Measurements from ENCODE around the gene MACROH2A1.

MACROH2A1 gene

GRCh38 chr5:135396459-135397055 is 2.5 kb downstream of the MACROH2A1 start:
- no peaks in the 10 kb centered on the region for H4K20me1 ChIP-seq (ENCODE audit: insufficient read depth, low read length)
- H2AFZ ChIP-seq (ENCODE audit: low read length): no peak overlapping the region
- H3K79me2 ChIP-seq (ENCODE audit: insufficient read depth, low read length): peaks cover 72% of the 10 kb centered on the region
- peaks cover 24% of the 10 kb centered on the region; the same call in 1 of the 2 replicates for H3K36me3 ChIP-seq (ENCODE audit: insufficient read depth, low read length)
- H3K4me1 ChIP-seq (ENCODE audit: insufficient read depth, low read length, severe bottlenecking): peaks cover 42% of the 10 kb centered on the region
- H3K9me2 ChIP-seq (ENCODE audit: low read depth, low read length): no peaks in the 10 kb centered on the region
- peak overlapping the region; percentile 95; the same call in 1 of the 2 replicates for H3K9ac ChIP-seq (ENCODE audit: low read length)
- no peaks in the 10 kb centered on the region for H3K27me3 ChIP-seq (ENCODE audit: insufficient read depth, low read length)
- H3K9me3 ChIP-seq (ENCODE audit: low read length): no peaks in the 10 kb centered on the region
- no peak overlapping the region for H3K27ac ChIP-seq (ENCODE audit: low read depth, low read length, poor library complexity, severe bottlenecking)
- H3K4me3 ChIP-seq (ENCODE audit: low read depth, low read length, poor library complexity, severe bottlenecking): peak overlapping the region; percentile 93
- no peaks in the 10 kb centered on the region for H3F3A ChIP-seq (ENCODE audit: insufficient read depth, low read length)
- peak overlapping the region; percentile 86 for H3K4me2 ChIP-seq (ENCODE audit: low read length)
- TF ChIP-seq CTCF (IDR thresholded peaks at IDR 0.05; ENCODE audit: low read length): no peak
- TF ChIP-seq EZH2 (IDR thresholded peaks at IDR 0.05; ENCODE audit: borderline replicate concordance, low read length): no peak

- Histone ChIP-seq H3F3A (ENCODE audit: insufficient read depth, low read length) (no peaks in the 10 kb centered on the region), H3K4me3 (ENCODE audit: low read depth, low read length, poor library complexity, severe bottlenecking) (peak overlapping the region; percentile 93), H3K36me3 (ENCODE audit: insufficient read depth, low read length) (peaks cover 31% of the 10 kb centered on the region; the same call in 1 of the 2 replicates), H3K79me2 (ENCODE audit: insufficient read depth, low read length) (peaks cover 77% of the 10 kb centered on the region), H3K9ac (ENCODE audit: low read length) (no peak overlapping the region), H3K4me1 (ENCODE audit: insufficient read depth, low read length, severe bottlenecking) (peaks cover 42% of the 10 kb centered on the region), H3K9me3 (ENCODE audit: low read length) (no peaks in the 10 kb centered on the region), H3K27ac (ENCODE audit: low read depth, low read length, poor library complexity, severe bottlenecking) (no peak overlapping the region), H3K27me3 (ENCODE audit: insufficient read depth, low read length) (no peaks in the 10 kb centered on the region), H4K20me1 (ENCODE audit: insufficient read depth, low read length) (no peaks in the 10 kb centered on the region), H3K9me2 (ENCODE audit: low read depth, low read length) (no peaks in the 10 kb centered on the region), H3K4me2 (ENCODE audit: low read length) (peak overlapping the region; percentile 86; the same call in 1 of the 2 replicates), H2AFZ (ENCODE audit: low read length) (no peak overlapping the region)
- TF ChIP-seq EZH2 (IDR thresholded peaks at IDR 0.05; ENCODE audit: borderline replicate concordance, low read length) (no peak), CTCF (IDR thresholded peaks at IDR 0.05; ENCODE audit: low read length) (no peak)
Observed at GRCh38 chr5:135395866-135396265, 3.2 kb downstream of the MACROH2A1 start.

- H3K4me2 ChIP-seq (ENCODE audit: low read length): peak overlapping the region; percentile 86; the same call in 1 of the 2 replicates
Observed at GRCh38 chr5:135395451-135395850, 3.6 kb downstream of the MACROH2A1 start.

More at GRCh38 chr5:135395451-135395850, 3.6 kb downstream of the MACROH2A1 start:
- no peaks in the 10 kb centered on the region for H4K20me1 ChIP-seq (ENCODE audit: insufficient read depth, low read length)
- no peaks in the 10 kb centered on the region for H3K9me2 ChIP-seq (ENCODE audit: low read depth, low read length)
- peaks cover 35% of the 10 kb centered on the region; the same call in 1 of the 2 replicates for H3K36me3 ChIP-seq (ENCODE audit: insufficient read depth, low read length)
- H3K27me3 ChIP-seq (ENCODE audit: insufficient read depth, low read length): no peaks in the 10 kb centered on the region
- no peak overlapping the region for H3K27ac ChIP-seq (ENCODE audit: low read depth, low read length, poor library complexity, severe bottlenecking)
- no peak for TF ChIP-seq EZH2 (IDR thresholded peaks at IDR 0.05; ENCODE audit: borderline replicate concordance, low read length)
- TF ChIP-seq CTCF (IDR thresholded peaks at IDR 0.05; ENCODE audit: low read length): no peak
- H3K79me2 ChIP-seq (ENCODE audit: insufficient read depth, low read length): peaks cover 81% of the 10 kb centered on the region
- no peak overlapping the region for H3K4me3 ChIP-seq (ENCODE audit: low read depth, low read length, poor library complexity, severe bottlenecking)
- no peaks in the 10 kb centered on the region for H3K9me3 ChIP-seq (ENCODE audit: low read length)
- H3K9ac ChIP-seq (ENCODE audit: low read length): no peak overlapping the region
- no peaks in the 10 kb centered on the region for H3F3A ChIP-seq (ENCODE audit: insufficient read depth, low read length)
- peaks cover 42% of the 10 kb centered on the region for H3K4me1 ChIP-seq (ENCODE audit: insufficient read depth, low read length, severe bottlenecking)
- H2AFZ ChIP-seq (ENCODE audit: low read length): no peak overlapping the region
